CD4-positive, CD25-positive, alpha-beta regulatory T cell (primary cell): ENCODE measurements around the gene RFC4. TPM values are rescaled to one million over a fixed set of nuclear protein-coding genes. Genes with fewer than 3 reads are reported as not detected.

Experiments
- ATAC-seq, 2 donors: fragments of 150-1000 bp; cut with Tn5 transposase; one replicate each; pipeline ENCODE4 v1.10.0; 2021; ENCODE audit warnings: low read depth in 2 of 2, moderate number of reproducible peaks in 2 of 2, moderate library complexity in 1 of 2
- DNase-seq, 3 donors: peaks; one replicate each; pipeline versions ENCODE4 v3.0.0 to v3.0.0-alpha.2; 2012 to 2022; ENCODE audit warnings: mixed read lengths in 1 of 3
- H3K27ac ChIP-seq: one replicate; pipeline ENCODE4 v1.7.0; 2013; ENCODE audit warnings: mild to moderate bottlenecking, low read length; ENCODE audit not compliant: insufficient read depth, poor library complexity, severe bottlenecking
- H3K27me3 ChIP-seq: one replicate; pipeline ENCODE4 v1.7.0; 2013; ENCODE audit warnings: low read length; ENCODE audit not compliant: control insufficient read depth, insufficient read depth
- H3K36me3 ChIP-seq: one replicate; pipeline ENCODE4 v1.7.0; 2013; ENCODE audit warnings: mild to moderate bottlenecking, low read length, moderate library complexity; ENCODE audit not compliant: control insufficient read depth, insufficient read depth
- H3K4me1 ChIP-seq: 2 replicates; pipeline ENCODE4 v1.7.0; 2013; ENCODE audit warnings: mild to moderate bottlenecking, low read length; ENCODE audit not compliant: insufficient read depth, control insufficient read depth, poor library complexity, severe bottlenecking
- H3K4me3 ChIP-seq: one replicate; pipeline ENCODE4 v1.7.0; 2013; ENCODE audit warnings: low read depth, mild to moderate bottlenecking, low read length, moderate library complexity
- H3K9me3 ChIP-seq, 2 experiments: 1 replicate in 1 of 2; 2 replicates in 1 of 2; pipeline ENCODE4 v1.7.0; 2013; ENCODE audit warnings: low read length in 2 of 2, mild to moderate bottlenecking in 1 of 2, moderate library complexity in 1 of 2; ENCODE audit not compliant: control insufficient read depth in 2 of 2
- H3K27ac Mint-ChIP-seq, 3 donors: one replicate each; pipeline ENCODE4 v1.8.0; 2020 to 2022; ENCODE audit warnings: mild to moderate bottlenecking in 3 of 3, mixed read lengths in 3 of 3, moderate library complexity in 2 of 3
- H3K27me3 Mint-ChIP-seq: one replicate; pipeline ENCODE4 v1.8.0; 2022; ENCODE audit warnings: mild to moderate bottlenecking, mixed read lengths
- H3K36me3 Mint-ChIP-seq: one replicate; pipeline ENCODE4 v1.8.0; 2020; ENCODE audit warnings: mixed read lengths
- H3K4me1 Mint-ChIP-seq, 4 donors: one replicate each; pipeline ENCODE4 v1.8.0; 2020 to 2022; ENCODE audit warnings: mixed read lengths in 4 of 4, mild to moderate bottlenecking in 1 of 4
- H3K4me3 Mint-ChIP-seq, 4 donors: one replicate each; pipeline ENCODE4 v1.8.0; 2020 to 2022; ENCODE audit warnings: mild to moderate bottlenecking in 4 of 4, mixed read lengths in 4 of 4, moderate library complexity in 3 of 4
- H3K9me3 Mint-ChIP-seq, 7 donors: one replicate each; pipeline ENCODE4 v1.8.0; 2020 to 2022; ENCODE audit warnings: mixed read lengths in 7 of 7, mild to moderate bottlenecking in 3 of 7, moderate library complexity in 2 of 7
- polyA plus RNA-seq, 4 donors: library from polyadenylated mRNA; unstranded; fragments of 300-500 nt; fragmentation: Illumina TruSeq; gene quantifications; one replicate each; pipeline ENCODE4 v1.2.3, GENCODE V29; 2021
- total RNA-seq: library from RNA; stranded (reverse); gene quantifications from one replicate; pipeline ENCODE4 v1.2.3, GENCODE V29; 2022

Gene RFC4
- total and polyA plus RNA-seq, 5 donors from 2014 or later = 15.6 to 40.2 (median 22.1) TPM

GRCh38 chr3:186845756-186846155 is 39.5 kb upstream of the RFC4 start:
- Histone ChIP-seq H3K4me3 (no peak overlapping the region), H3K4me1 (no peaks in the 10 kb centered on the region), H3K27ac (no peak overlapping the region), H3K9me3 (no peaks in the 10 kb centered on the region), H3K27me3 (peaks cover 5% of the 10 kb centered on the region), H3K36me3 (no peaks in the 10 kb centered on the region)
- ATAC-seq (no peak), DNase-seq (no peak)
- peaks cover 5 to 9% (median 7%) of the 10 kb centered on the region in 4 donors for H3K4me1 Mint-ChIP-seq
- no peak overlapping the region for H3K27ac Mint-ChIP-seq
- H3K36me3 Mint-ChIP-seq = no peaks in the 10 kb centered on the region
- H3K9me3 Mint-ChIP-seq = no peaks in the 10 kb centered on the region
- peaks cover 28% of the 10 kb centered on the region for H3K27me3 Mint-ChIP-seq
- no peak overlapping the region for H3K4me3 Mint-ChIP-seq

DNA sequence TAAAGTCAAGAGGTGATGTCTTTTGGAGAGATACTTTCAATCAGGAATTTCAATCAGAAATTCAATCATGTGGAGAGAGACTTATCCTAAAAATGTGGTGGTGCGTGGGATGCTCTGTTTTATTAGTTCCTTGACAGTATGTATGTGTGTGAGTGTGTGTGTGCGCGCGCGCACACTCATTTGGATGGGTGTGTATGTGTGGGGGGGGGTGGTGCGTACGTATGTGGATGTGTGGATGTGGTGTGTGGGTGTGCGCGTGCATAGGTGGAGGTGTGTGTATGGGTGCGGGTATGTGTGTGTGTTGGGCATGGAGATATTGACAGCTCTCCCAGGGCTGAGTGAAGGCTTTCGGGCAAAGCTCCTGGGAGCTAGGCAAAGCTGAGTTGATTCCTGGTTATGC is 38.6 kb upstream of the RFC4 start:
- Mint-ChIP-seq H3K9me3 (no peaks in the 10 kb centered on the region), H3K36me3 (no peaks in the 10 kb centered on the region), H3K27ac (no peak overlapping the region), H3K27me3 (peaks cover 28% of the 10 kb centered on the region), H3K4me3 (no peak overlapping the region), H3K4me1 (peaks cover 5 to 8% (median 7%) of the 10 kb centered on the region in 4 donors)
- H3K27me3 ChIP-seq = peaks cover 5% of the 10 kb centered on the region
- H3K36me3 ChIP-seq = no peaks in the 10 kb centered on the region
- no peaks in the 10 kb centered on the region for H3K9me3 ChIP-seq
- no peak overlapping the region for H3K4me3 ChIP-seq
- ATAC-seq = no peak
- no peak for DNase-seq
- H3K27ac ChIP-seq = no peak overlapping the region
- H3K4me1 ChIP-seq = no peaks in the 10 kb centered on the region

GRCh38 chr3:186843039-186843432 is 36.8 kb upstream of the RFC4 start:
- Mint-ChIP-seq H3K4me1 (no peaks in the 10 kb centered on the region), H3K36me3 (no peaks in the 10 kb centered on the region), H3K4me3 (no peak overlapping the region), H3K27ac (no peak overlapping the region), H3K27me3 (peaks cover 28% of the 10 kb centered on the region), H3K9me3 (no peaks in the 10 kb centered on the region)
- no peaks in the 10 kb centered on the region for H3K9me3 ChIP-seq
- no peaks in the 10 kb centered on the region for H3K4me1 ChIP-seq
- no peaks in the 10 kb centered on the region for H3K36me3 ChIP-seq
- H3K27me3 ChIP-seq = peaks cover 5% of the 10 kb centered on the region
- ATAC-seq = no peak
- H3K27ac ChIP-seq = no peak overlapping the region
- DNase-seq = no peak
- H3K4me3 ChIP-seq = no peak overlapping the region

GRCh38 chr3:186842426-186843038 is 36.2 kb upstream of the RFC4 start, which contains the start of gene ADIPOQ:
Gene ADIPOQ (plus strand): TSS chr3:186842710. CDS start chr3:186853059, 10,349 bp downstream.
- Histone ChIP-seq H3K27ac (no peak within 1 kb of the TSS), H3K9me3 (no peaks in the 10 kb centered on the region), H3K27me3 (peaks cover 5% of the 10 kb centered on the region), H3K4me1 (no peaks in the 10 kb centered on the region), H3K4me3 (no peak within 1 kb of the TSS), H3K36me3 (no peaks in the 10 kb centered on the region)
- Mint-ChIP-seq H3K36me3 (no peaks in the 10 kb centered on the region), H3K9me3 (no peaks in the 10 kb centered on the region), H3K4me3 (no peak within 1 kb of the TSS), H3K4me1 (no peaks in the 10 kb centered on the region), H3K27me3 (peaks cover 31% of the 10 kb centered on the region), H3K27ac (peak within 1 kb of the TSS in 1 of 3 donors; percentile 88)
- DNase-seq (no peak), ATAC-seq (no peak)

DNA sequence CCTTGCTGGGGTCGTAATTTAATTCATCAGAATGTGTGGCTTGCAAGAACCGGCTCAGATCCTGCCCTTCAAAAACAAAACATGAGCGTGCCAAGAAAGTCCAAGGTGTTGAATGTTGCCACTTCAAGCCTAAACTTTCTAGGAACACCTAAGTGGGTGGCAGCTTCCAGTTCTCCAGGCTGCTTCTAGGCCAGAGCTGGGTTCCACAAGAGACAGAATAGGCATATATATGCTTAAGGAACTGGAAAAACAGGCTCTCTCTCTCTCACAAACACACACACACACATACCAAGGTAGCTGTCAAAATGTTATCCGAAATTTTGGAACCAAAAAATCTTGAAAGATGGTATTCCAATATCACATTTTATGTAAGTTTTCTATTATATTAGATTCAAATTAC is 35.3 kb upstream of the RFC4 start:
- H3K4me1 Mint-ChIP-seq = no peaks in the 10 kb centered on the region
- H3K36me3 ChIP-seq = no peaks in the 10 kb centered on the region
- no peaks in the 10 kb centered on the region for H3K9me3 ChIP-seq
- no peak overlapping the region for H3K27ac ChIP-seq
- no peaks in the 10 kb centered on the region for H3K9me3 Mint-ChIP-seq
- H3K27me3 ChIP-seq = peaks cover 3% of the 10 kb centered on the region
- no peak overlapping the region for H3K4me3 ChIP-seq
- no peaks in the 10 kb centered on the region for H3K36me3 Mint-ChIP-seq
- ATAC-seq (no peak), DNase-seq (no peak)
- H3K27me3 Mint-ChIP-seq = peaks cover 33% of the 10 kb centered on the region
- H3K4me1 ChIP-seq = no peaks in the 10 kb centered on the region
- no peak overlapping the region for H3K27ac Mint-ChIP-seq
- no peak overlapping the region for H3K4me3 Mint-ChIP-seq

DNA sequence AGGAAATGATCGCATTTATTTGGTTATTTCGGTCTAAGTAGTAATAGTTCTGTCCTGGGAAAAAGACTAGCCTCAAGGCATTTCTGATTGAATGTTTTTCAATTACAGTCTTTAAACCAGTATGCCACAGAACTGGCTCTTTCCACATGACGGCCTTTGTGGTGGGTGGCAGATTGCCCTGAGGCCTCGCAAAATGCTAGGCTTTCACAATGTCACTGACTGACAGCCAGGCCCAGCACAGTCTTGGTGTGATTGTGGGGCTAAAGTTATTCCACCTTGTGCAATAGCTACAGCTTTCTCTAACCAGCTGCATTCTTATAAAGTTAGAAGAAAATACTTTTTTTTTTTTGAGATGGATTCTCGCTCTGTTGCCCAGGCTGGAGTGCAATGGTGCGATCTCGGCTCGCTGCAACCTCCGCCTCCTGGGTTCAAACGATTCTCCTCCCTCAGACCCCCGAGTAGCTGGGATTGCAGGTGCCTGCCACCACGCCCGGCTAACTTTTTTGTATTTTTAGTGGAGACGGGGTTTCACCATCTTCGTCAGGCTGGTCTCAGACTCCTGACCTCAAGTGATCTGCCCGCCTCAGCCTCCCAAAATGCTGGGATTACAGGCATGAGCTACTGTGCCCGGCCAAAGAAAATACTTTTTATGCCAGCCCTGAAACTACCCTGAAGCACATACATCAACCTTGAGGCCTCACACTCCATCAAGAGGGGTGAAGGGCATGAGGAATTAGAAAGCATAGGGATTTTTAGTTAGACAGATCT is 33.8 kb upstream of the RFC4 start:
- H3K27ac ChIP-seq = no peak overlapping the region
- H3K4me3 ChIP-seq = no peak overlapping the region
- Mint-ChIP-seq H3K9me3 (peaks cover 0 to under 1% (median 0%) of the 10 kb centered on the region in 7 donors), H3K36me3 (no peaks in the 10 kb centered on the region), H3K4me1 (no peaks in the 10 kb centered on the region), H3K4me3 (no peak overlapping the region), H3K27ac (no peak overlapping the region), H3K27me3 (peaks cover 23% of the 10 kb centered on the region)
- H3K9me3 ChIP-seq = no peaks in the 10 kb centered on the region
- DNase-seq (no peak), ATAC-seq (no peak)
- H3K27me3 ChIP-seq = no peaks in the 10 kb centered on the region
- H3K36me3 ChIP-seq = no peaks in the 10 kb centered on the region
- H3K4me1 ChIP-seq = no peaks in the 10 kb centered on the region

DNA sequence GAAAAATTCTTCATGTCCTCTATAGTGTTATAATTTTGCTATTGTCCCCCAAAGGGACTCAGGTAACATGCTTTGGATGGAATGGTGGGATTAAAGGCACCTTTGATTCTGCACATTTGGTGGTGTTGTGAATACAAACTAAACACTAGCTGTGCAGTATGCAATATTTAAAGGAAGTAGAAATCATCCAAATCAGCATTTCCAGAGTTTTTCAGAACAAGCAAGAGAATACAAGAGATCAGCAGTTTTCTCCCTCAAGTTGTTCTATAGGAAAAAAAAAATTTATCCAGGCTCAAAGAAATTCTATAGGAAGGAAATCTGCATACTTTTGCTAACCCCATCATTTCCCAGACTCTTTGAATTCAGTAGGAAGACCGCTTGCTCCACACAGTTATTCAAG is 26.0 kb upstream of the RFC4 start:
- peaks cover 0 to 6% (median 4%) of the 10 kb centered on the region in 4 donors for H3K4me1 Mint-ChIP-seq
- H3K27me3 Mint-ChIP-seq = peaks cover 57% of the 10 kb centered on the region
- H3K36me3 Mint-ChIP-seq = no peaks in the 10 kb centered on the region
- peaks cover 10% of the 10 kb centered on the region for H3K4me1 ChIP-seq
- no peaks in the 10 kb centered on the region for H3K9me3 ChIP-seq
- H3K4me3 Mint-ChIP-seq = no peak overlapping the region
- ATAC-seq (no peak), DNase-seq (no peak)
- H3K27me3 ChIP-seq = peaks cover 40% of the 10 kb centered on the region
- H3K27ac ChIP-seq = no peak overlapping the region
- H3K9me3 Mint-ChIP-seq = peaks cover 0 to 3% (median 0%) of the 10 kb centered on the region in 7 donors
- H3K36me3 ChIP-seq = no peaks in the 10 kb centered on the region
- no peak overlapping the region for H3K4me3 ChIP-seq
- no peak overlapping the region for H3K27ac Mint-ChIP-seq

- Mint-ChIP-seq H3K27me3 (peaks cover 57% of the 10 kb centered on the region), H3K4me3 (no peak overlapping the region), H3K36me3 (no peaks in the 10 kb centered on the region), H3K4me1 (peaks cover 0 to 6% (median 4%) of the 10 kb centered on the region in 4 donors), H3K9me3 (peaks cover 0 to 3% (median 0%) of the 10 kb centered on the region in 7 donors), H3K27ac (no peak overlapping the region)
- Histone ChIP-seq H3K4me1 (peaks cover 12% of the 10 kb centered on the region), H3K27ac (no peak overlapping the region), H3K4me3 (no peak overlapping the region), H3K9me3 (no peaks in the 10 kb centered on the region), H3K36me3 (no peaks in the 10 kb centered on the region), H3K27me3 (peaks cover 40% of the 10 kb centered on the region)
- DNase-seq = no peak
- no peak for ATAC-seq
Measured at GRCh38 chr3:186831798-186832197, 25.5 kb upstream of the RFC4 start.
